Measurements from ENCODE around the gene LRG1. TPM values are rescaled to one million over a fixed set of nuclear protein-coding genes. Genes with fewer than 3 reads are reported as not detected.
"Not testable (repeated sequence)": the region's sequence is repeated elsewhere in the genome, so short reads cannot be mapped to it uniquely, and the experiment has no call there.

The LRG1 gene
- total and polyA plus RNA-seq, 2 donors, result 3.9 to 4.6 TPM

DNA sequence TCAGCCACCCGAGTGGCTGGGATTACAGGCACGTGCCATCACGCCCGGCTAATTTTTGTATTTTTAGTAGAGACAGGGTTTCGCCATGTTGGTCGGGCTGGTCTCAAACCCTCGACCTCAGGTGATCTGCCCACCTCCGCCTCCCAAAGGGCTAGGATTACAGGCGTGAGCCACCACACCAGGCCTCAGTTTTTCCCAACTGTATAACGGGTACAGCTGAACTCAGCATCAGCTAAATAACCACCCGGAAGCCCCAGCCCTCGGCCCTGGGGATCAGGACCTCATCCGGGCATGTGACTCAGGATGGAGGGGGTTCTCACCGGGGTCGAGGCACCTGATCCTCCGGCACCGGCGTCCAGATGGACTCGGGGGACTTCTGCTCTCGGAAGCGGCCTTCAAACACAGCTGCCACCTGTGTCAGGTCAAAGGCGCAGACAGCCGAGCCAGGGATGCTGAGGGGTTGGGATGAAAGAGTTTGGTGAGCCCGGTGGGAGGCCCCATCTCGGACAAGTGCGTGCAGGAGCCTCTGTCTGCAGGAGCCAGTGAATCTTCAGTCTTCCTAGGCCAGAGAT lies 10.7 kb upstream of the LRG1 start:
- H3K4me3 ChIP-seq (ENCODE audit: low read depth, low read length), result no peak overlapping the region
- H3K4me1 ChIP-seq (ENCODE audit: insufficient read depth), result no peaks in the 10 kb centered on the region
- WGBS, result 88% methylated on average over 26 of the region's 26 CpGs
- DNase-seq (ENCODE audit: extremely low spot score), result no peak
- no peaks in the 10 kb centered on the region for H3K36me3 ChIP-seq (ENCODE audit: insufficient read depth)
- no peak overlapping the region for H3K27ac ChIP-seq (ENCODE audit: low read depth)

DNA sequence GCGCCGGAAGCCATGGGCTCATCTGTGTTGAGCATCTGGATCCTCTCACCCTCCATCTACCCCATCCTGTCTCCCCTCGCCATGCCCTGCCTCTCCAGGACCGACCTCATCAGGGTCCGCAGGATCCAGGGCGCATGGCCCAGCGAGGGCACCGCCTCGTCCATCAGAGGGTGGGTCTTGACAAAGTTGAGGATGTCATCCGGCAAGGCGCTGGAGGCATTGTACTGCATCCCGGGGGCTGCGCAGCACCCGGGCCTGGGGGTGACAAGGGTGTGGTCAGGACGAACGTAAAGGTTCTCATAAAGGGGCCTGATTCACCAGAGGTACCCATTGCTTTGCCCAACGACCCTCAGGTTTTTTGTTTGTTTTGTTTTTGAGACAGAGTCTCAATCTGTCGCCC lies 10.2 kb upstream of the LRG1 start:
- no peaks in the 10 kb centered on the region for H3K4me1 ChIP-seq (ENCODE audit: insufficient read depth)
- no peaks in the 10 kb centered on the region for H3K36me3 ChIP-seq (ENCODE audit: insufficient read depth)
- H3K27ac ChIP-seq (ENCODE audit: low read depth), result no peak overlapping the region
- DNase-seq (ENCODE audit: extremely low spot score), result no peak
- H3K4me3 ChIP-seq (ENCODE audit: low read depth, low read length), result no peak overlapping the region
- WGBS, result 87% methylated on average over 18 of the region's 18 CpGs

DNA sequence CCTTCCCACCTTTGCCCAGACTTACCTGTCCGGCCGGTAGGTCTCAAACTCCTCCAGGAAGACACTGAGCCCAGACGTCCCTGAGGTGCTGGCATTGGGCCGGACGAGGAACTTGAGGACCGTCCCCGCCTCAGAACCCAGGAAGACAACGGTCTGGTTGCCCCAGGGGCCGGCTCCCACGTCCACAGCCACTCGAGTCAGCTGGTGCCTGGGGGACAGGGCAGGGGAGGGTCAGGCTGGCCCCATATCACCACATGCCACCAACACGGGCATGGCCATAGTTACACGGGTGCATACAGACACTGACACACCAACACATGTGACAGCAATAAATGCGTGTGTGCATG lies 8.4 kb upstream of the LRG1 start:
- no peak for DNase-seq (ENCODE audit: extremely low spot score)
- Histone ChIP-seq H3K4me1 (ENCODE audit: insufficient read depth) (no peaks in the 10 kb centered on the region), H3K27ac (ENCODE audit: low read depth) (no peak overlapping the region), H3K36me3 (ENCODE audit: insufficient read depth) (no peaks in the 10 kb centered on the region), H3K4me3 (ENCODE audit: low read depth, low read length) (no peak overlapping the region)
- WGBS, result 69% methylated on average over 14 of the region's 14 CpGs

DNA sequence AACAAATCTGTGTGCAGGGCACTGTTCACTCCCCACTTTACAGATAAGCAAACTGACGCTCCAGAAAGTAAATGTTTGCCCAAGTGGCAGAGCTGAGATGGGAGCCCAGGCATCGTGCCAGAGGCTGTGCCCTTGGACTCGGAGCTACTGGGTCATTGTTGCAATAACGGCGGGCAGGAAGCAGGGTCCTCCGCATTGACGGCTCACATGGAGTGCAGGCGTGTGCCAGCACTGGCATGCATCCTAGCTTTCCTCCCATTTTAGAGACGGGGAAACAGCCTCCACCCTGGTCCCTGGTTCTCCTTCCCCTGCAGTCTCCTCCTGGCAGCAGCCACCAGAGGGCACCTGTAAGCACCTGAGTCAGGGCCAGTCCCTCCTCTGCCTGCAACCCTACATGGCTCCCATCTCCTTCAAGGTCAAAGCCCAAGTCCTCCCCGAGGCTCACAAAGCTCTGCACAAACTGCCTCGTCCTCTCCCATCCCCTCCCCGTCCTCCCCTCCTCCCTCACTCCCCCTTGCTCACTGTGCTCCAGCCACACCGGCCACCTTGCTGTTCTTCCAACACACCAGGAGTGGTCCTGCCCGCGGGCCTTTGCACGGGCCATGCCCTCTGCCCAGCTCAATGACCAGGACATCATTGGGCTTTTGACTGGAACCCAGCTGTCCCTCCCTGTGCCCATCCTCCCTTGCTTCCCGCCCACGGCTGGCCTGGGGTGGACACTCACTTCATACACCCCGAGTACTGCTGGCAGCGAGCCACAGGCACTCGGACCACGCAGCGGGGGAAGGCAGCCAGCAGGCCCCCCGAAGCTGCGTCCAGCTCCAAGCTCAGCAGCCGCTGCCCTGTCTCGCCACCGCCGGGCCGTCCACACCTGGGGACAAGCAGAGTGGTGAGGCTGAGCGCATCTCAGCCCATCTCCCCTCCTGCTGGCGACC lies 7.7 kb upstream of the LRG1 start:
- no peaks in the 10 kb centered on the region for H3K36me3 ChIP-seq (ENCODE audit: insufficient read depth)
- 68% methylated on average over 32 of the region's 32 CpGs for WGBS
- DNase-seq (ENCODE audit: extremely low spot score), result no peak

DNA sequence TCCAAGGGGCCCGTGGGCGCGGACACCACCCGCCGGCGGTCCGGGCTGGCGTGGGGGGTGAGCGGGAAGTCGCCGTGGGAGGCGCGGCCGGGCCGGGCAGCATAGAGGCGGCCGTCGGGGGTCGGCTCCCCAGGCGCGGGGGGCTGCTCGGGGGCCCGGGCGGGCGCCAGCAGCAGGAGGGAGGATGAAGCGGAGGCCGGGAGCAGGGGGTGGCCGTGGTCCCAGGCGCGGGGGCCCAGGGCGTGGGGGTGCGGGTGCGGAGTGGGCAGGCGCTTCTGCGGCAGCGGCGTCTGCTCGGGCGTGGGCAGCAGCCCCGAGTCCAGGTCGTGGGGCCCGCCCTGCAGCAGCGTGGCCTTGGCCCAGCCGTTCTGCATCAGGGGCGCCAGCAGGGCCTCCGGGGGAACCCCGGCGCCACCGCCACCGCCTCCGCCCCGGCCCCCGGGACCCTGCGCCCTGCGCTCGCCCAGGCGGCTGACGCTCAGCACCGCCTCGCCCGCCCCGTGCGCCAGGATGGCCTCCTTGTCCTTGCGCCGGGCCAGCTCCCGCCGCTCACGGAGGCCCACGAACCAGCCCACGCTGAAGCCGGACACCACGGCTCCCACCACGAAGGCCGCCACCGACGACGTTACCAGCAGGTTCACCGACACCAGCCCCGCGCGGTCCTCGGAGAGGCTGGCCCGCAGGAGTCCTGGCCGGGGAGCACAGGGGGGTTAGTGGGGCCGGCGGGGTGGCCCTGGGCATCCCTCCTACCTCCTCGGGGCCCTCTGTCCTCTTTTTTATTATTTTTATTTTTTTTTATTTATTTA lies 4.2 kb upstream of the LRG1 start:
- H3K4me1 ChIP-seq (ENCODE audit: insufficient read depth), result no peaks in the 10 kb centered on the region
- no peaks in the 10 kb centered on the region for H3K36me3 ChIP-seq (ENCODE audit: insufficient read depth)
- no peak overlapping the region for H3K4me3 ChIP-seq (ENCODE audit: low read depth, low read length)
- H3K27ac ChIP-seq (ENCODE audit: low read depth), result no peak overlapping the region
- no peak for DNase-seq (ENCODE audit: extremely low spot score)
- 93% methylated on average over 87 of the region's 87 CpGs for WGBS

More for the DNA sequence above, 7.7 kb upstream of the LRG1 start:
- Histone ChIP-seq H3K4me3 (ENCODE audit: low read depth, low read length) (no peak overlapping the region), H3K4me1 (ENCODE audit: insufficient read depth) (no peaks in the 10 kb centered on the region), H3K27ac (ENCODE audit: low read depth) (no peak overlapping the region)

DNA sequence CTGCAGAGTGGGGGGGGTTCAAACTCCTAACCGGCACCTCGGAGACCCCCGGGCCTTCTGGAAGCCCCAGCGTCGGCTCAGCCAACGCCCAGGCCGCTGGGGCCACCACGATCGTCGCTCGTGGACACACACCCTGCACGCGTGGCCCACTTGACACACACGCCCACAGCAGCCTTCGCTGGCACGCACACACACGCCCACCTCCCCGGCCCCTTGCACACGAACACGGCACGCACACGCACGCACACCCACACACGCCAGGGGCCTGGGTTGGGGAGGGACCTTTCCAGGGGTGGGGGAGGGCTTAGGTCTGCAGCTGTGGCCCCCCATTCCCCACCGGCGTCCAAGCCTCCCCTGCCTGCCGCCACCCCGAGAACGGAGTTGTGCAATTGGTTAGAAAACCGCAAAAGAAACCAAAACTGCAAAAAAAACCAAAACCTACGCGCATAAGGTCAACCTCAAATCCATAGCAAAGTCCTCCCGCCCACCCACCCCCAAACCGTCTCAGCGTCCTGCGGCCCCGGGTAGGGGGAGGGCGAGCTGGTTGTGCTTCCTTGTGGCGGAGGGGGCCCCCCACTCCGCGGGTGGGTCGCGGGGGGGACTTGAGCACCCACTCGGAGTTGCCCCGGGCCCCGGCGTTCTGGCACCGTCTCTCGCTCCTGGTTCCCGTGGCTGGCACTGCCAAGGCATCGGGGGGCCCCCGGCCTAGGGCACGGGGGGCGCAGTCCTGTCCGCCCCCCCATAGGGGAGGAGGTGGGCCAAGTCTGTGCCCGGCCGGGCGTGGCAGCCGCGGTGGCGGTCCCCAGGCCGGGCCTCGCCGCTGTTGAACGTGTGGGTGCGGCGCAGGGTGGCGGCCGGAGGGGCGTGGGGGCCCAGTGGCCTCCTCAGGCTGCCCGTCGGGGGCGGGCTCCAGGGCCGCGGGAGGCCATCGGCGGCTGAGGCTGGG lies 3.3 kb upstream of the LRG1 start:
- no peak for DNase-seq (ENCODE audit: extremely low spot score)
- no peaks in the 10 kb centered on the region for H3K36me3 ChIP-seq (ENCODE audit: insufficient read depth)
- H3K4me3 ChIP-seq (ENCODE audit: low read depth, low read length), result no peak overlapping the region
- H3K27ac ChIP-seq (ENCODE audit: low read depth), result no peak overlapping the region
- H3K4me1 ChIP-seq (ENCODE audit: insufficient read depth), result no peaks in the 10 kb centered on the region
- WGBS, result 84% methylated on average over 77 of the region's 77 CpGs

DNA sequence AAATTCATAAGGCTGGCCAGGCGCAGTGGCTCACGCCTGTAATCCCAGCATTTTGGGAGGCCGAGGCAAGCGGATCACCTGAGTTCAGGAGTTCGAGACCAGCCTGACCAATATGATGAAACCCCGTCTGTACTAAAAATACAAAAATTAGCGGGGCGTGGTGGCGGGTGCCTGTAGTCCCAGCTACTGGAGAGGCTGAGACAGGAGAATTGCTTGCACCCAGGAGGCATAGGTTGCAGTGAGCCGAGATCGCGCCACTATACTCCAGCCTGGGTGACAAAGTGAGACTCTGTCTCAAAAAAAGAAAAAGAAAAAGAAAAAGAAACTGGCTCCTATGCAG lies 1.9 kb upstream of the LRG1 start:
- DNase-seq (ENCODE audit: extremely low spot score); H3K4me1 ChIP-seq (ENCODE audit: insufficient read depth); H3K27ac ChIP-seq (ENCODE audit: low read depth); H3K36me3 ChIP-seq (ENCODE audit: insufficient read depth); H3K4me3 ChIP-seq (ENCODE audit: low read depth, low read length): not testable (repeated sequence)
- 92% methylated on average over 12 of the region's 12 CpGs for WGBS

DNA sequence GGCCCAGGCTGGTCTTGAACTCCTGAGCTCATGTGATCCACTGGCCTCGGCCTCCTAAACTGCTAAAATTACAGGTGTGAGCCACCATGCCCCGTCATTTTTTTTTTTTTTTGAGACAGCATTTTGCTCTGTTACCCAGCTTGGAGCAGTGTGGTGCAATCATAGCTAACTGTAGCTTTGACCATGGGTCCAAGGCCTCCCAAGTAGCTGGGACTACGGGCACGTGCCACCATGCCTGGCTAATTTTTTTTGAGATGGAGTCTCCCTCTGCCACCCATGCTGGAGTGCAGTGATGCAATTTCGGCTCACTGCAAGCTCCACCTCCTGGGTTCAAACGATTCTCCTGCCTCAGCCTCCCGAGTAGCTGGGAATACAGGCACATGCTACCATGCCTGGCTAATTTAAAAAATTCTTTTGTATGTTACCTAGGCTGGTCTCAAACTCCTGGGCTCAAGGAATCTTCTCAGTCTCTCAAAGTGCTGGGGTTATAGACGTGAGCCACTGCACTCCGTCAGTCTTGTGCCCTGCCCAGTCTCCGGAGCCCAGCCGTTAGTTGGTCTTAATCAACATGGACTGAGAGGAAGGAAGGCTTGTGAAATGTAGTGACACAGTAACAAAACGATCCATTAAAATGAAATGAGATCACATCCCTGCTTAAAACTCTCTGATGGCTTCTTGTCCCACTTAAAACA lies 1.4 kb upstream of the LRG1 start:
- no peak for DNase-seq (ENCODE audit: extremely low spot score)
- WGBS, result 76% methylated on average over 12 of the region's 12 CpGs

DNA sequence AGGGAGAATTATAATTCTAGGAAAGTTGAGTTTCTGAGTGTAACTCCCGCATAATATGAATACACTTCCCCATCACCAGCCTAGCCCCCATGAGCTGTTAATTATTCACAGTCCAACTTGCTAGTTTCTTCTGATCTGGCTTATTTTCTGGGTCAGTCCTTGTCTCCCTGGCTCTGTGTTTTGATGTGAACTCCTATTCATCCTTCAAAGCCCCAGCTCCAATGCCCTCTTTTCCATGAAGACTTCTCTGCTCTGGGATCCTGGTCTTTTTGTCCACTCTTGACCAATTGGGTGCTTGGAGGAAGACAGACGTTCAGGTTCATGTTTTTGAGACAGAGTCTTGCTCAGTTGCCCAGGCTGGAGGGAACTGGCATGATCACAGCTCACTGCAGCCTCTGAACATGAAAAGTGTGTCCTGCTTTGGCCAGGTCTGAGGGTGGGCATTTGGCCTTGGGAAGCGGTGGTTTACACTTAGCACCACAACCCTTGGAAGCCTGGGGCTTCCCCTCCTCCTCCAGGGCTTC lies 605 bp downstream of the LRG1 start:
- no peak overlapping the region for H3K27ac ChIP-seq (ENCODE audit: low read depth)
- H3K4me1 ChIP-seq (ENCODE audit: insufficient read depth), result no peaks in the 10 kb centered on the region
- 84% methylated on average over 3 of the region's 3 CpGs for WGBS
- no peaks in the 10 kb centered on the region for H3K36me3 ChIP-seq (ENCODE audit: insufficient read depth)
- DNase-seq (ENCODE audit: extremely low spot score), result no peak
- no peak overlapping the region for H3K4me3 ChIP-seq (ENCODE audit: low read depth, low read length)

More for the DNA sequence above, 1.4 kb upstream of the LRG1 start:
- H3K4me3 ChIP-seq (ENCODE audit: low read depth, low read length), result no peak overlapping the region
- H3K27ac ChIP-seq (ENCODE audit: low read depth), result no peak overlapping the region
- H3K4me1 ChIP-seq (ENCODE audit: insufficient read depth), result no peaks in the 10 kb centered on the region
- H3K36me3 ChIP-seq (ENCODE audit: insufficient read depth), result no peaks in the 10 kb centered on the region

DNA sequence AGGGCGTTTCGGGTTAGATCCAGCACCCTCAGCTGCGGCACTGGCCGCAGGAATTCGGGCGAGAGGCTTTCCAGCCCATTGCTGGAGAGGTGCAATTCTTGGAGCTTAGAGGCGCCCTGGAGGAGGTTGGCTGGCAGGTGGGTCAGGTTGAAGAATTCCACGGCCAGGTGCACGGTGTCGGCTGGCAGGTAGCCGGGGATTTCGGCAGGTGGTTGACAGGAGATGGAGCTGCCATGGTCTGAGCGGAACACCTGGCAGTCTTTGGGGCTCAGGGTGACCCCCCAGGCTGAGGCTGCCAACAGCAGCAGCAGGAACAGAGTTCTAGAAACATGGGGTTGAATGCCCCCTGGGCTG lies 1.3 kb downstream of the LRG1 start:
- no peaks in the 10 kb centered on the region for H3K36me3 ChIP-seq (ENCODE audit: insufficient read depth)
- no peak overlapping the region for H3K4me3 ChIP-seq (ENCODE audit: low read depth, low read length)
- H3K27ac ChIP-seq (ENCODE audit: low read depth), result no peak overlapping the region
- 94% methylated on average over 13 of the region's 13 CpGs for WGBS
- no peaks in the 10 kb centered on the region for H3K4me1 ChIP-seq (ENCODE audit: insufficient read depth)
- no peak for DNase-seq (ENCODE audit: extremely low spot score)

DNA sequence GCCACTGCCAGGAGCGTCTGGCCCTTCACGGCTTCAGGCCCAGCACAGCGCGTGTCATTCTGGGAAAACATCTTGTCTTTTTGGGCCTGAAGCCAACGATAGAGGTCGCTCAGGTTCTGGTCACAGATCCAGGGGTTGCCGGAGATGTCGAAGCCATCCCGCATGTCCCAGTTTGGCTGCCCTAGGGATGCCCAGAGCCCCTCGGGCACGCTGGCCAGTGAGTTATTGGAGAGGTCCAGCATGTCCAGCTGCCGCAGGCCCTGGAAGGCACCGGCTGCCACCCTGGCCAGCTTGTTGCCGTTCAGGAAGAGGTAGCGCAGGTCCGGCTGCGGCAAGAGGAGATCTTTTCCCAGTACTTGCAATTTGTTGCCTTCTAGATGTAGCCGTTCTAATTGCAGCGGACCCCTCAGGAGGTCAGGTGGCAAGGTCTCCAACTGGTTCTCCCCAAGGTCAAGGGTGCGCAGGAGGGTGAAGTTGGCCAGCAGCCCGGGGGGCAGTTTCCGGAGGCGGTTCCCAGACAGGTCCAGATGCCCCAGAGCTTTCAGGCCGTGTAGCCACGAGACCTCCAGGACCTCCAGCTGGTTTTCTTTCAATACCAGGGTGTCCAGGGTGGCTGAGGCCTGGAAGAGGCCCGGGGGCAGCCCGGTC lies 1.8 kb downstream of the LRG1 start:
- Histone ChIP-seq H3K4me3 (ENCODE audit: low read depth, low read length) (no peak overlapping the region), H3K27ac (ENCODE audit: low read depth) (no peak overlapping the region), H3K36me3 (ENCODE audit: insufficient read depth) (no peaks in the 10 kb centered on the region), H3K4me1 (ENCODE audit: insufficient read depth) (no peaks in the 10 kb centered on the region)
- DNase-seq (ENCODE audit: extremely low spot score), result no peak
- WGBS, result 78% methylated on average over 27 of the region's 27 CpGs

DNA sequence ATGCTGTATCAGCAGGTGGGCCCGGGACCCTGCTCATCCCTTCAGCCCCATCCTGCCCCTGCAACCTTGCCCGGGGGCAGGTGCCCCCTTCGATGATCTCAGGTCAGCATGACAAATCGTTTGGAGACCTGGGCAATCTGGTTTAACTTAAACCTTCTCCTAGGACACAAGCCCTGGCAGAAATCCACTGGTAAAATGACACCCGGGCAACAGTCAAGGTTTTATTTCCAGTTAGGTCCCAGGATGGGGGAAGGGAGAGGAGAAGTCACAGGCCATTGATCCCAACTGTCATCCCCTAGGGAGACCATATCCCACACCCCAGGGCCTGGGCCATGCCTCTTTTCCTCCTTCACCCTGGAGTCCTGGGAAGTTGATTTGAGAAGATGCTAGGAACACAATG lies 3.0 kb downstream of the LRG1 start:
- no peaks in the 10 kb centered on the region for H3K36me3 ChIP-seq (ENCODE audit: insufficient read depth)
- WGBS, result 53% methylated on average over 5 of the region's 5 CpGs
- DNase-seq (ENCODE audit: extremely low spot score), result no peak
- H3K4me1 ChIP-seq (ENCODE audit: insufficient read depth), result no peaks in the 10 kb centered on the region
- no peak overlapping the region for H3K4me3 ChIP-seq (ENCODE audit: low read depth, low read length)
- no peak overlapping the region for H3K27ac ChIP-seq (ENCODE audit: low read depth)

All from urinary bladder (tissue), 4 donors.